Measurements from ENCODE around the gene DEDD. TPM values are rescaled to one million over a fixed set of nuclear protein-coding genes. Genes with fewer than 3 reads are reported as not detected.

DEDD gene
- total and polyA plus RNA-seq, 10 of the 15 experiments (the other 5 are each of a cell fraction or from before 2014, with no cell fraction given), result 13.6 to 33.9 (median 30.3) TPM

- TF ChIP-seq YY1 (IDR thresholded peaks at IDR 0.05; ENCODE audit: low read depth, low read length), result 0 out of 2 replicates have a peak, but pooled peaks have one; percentile 25
- TF ChIP-seq DPF2 (IDR thresholded peaks at IDR 0.05), result no peak
- TF ChIP-seq CREM (IDR thresholded peaks at IDR 0.05; ENCODE audit: low read depth), result peak; percentile 78
- no peak for TF ChIP-seq RB1 (IDR thresholded peaks at IDR 0.05; ENCODE audit: borderline replicate concordance)
- TF ChIP-seq ATF7 (IDR thresholded peaks at IDR 0.05; ENCODE audit: low read depth), result peak; percentile 57
- TF ChIP-seq, protein P1, sequence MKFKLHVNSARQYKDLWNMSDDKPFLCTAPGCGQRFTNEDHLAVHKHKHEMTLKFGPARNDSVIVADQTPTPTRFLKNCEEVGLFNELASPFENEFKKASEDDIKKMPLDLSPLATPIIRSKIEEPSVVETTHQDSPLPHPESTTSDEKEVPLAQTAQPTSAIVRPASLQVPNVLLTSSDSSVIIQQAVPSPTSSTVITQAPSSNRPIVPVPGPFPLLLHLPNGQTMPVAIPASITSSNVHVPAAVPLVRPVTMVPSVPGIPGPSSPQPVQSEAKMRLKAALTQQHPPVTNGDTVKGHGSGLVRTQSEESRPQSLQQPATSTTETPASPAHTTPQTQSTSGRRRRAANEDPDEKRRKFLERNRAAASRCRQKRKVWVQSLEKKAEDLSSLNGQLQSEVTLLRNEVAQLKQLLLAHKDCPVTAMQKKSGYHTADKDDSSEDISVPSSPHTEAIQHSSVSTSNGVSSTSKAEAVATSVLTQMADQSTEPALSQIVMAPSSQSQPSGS (IDR thresholded peaks at IDR 0.05; ENCODE audit: low read length), result no peak
- peak; percentile 19; the same call in 1 of the 2 replicates for TF ChIP-seq POLR2AphosphoS2 (IDR thresholded peaks at IDR 0.05; ENCODE audit: low read depth, low read length)
- TF ChIP-seq CHD2 (IDR thresholded peaks at IDR 0.05; ENCODE audit: borderline replicate concordance, low read depth, low read length), result no peak
- no peak for TF ChIP-seq TCF12 (IDR thresholded peaks at IDR 0.05; ENCODE audit: low read depth, low read length)
- TF ChIP-seq, protein P2, sequence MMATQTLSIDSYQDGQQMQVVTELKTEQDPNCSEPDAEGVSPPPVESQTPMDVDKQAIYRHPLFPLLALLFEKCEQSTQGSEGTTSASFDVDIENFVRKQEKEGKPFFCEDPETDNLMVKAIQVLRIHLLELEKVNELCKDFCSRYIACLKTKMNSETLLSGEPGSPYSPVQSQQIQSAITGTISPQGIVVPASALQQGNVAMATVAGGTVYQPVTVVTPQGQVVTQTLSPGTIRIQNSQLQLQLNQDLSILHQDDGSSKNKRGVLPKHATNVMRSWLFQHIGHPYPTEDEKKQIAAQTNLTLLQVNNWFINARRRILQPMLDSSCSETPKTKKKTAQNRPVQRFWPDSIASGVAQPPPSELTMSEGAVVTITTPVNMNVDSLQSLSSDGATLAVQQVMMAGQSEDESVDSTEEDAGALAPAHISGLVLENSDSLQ (IDR thresholded peaks at IDR 0.05), result 0 out of 2 replicates have a peak, but pooled peaks have one; percentile 16
- TF ChIP-seq, protein P3, sequence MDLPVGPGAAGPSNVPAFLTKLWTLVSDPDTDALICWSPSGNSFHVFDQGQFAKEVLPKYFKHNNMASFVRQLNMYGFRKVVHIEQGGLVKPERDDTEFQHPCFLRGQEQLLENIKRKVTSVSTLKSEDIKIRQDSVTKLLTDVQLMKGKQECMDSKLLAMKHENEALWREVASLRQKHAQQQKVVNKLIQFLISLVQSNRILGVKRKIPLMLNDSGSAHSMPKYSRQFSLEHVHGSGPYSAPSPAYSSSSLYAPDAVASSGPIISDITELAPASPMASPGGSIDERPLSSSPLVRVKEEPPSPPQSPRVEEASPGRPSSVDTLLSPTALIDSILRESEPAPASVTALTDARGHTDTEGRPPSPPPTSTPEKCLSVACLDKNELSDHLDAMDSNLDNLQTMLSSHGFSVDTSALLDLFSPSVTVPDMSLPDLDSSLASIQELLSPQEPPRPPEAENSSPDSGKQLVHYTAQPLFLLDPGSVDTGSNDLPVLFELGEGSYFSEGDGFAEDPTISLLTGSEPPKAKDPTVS (IDR thresholded peaks at IDR 0.05; ENCODE audit: low read depth, low read length), result no peak
- no peak for TF ChIP-seq SMAD1 (IDR thresholded peaks at IDR 0.05; ENCODE audit: low read depth, partially characterized antibody)
- TF ChIP-seq FOS (IDR thresholded peaks at IDR 0.05; ENCODE audit: borderline replicate concordance, extremely low read depth, insufficient read length), result no peak
- no peak for TF ChIP-seq MTA2 (IDR thresholded peaks at IDR 0.05; ENCODE audit: low read depth)
- TF ChIP-seq SPI1 (IDR thresholded peaks at IDR 0.05; ENCODE audit: borderline replicate concordance, insufficient read depth, low read depth, low read length), result no peak
- TF ChIP-seq FOXM1 (IDR thresholded peaks at IDR 0.05; ENCODE audit: low read depth, low read length), result no peak
- no peak for TF ChIP-seq RUNX3 (IDR thresholded peaks at IDR 0.05; ENCODE audit: low read length)
- TF ChIP-seq NBN (IDR thresholded peaks at IDR 0.05), result peak; percentile 58; the same call in 1 of the 2 replicates
- TF ChIP-seq NR2F1 (conservative IDR thresholded peaks at IDR 0.05), result no peak
- no peak for TF ChIP-seq GABPA (IDR thresholded peaks at IDR 0.05; ENCODE audit: low read depth)
- TF ChIP-seq POLR2A (IDR thresholded peaks at IDR 0.05; ENCODE audit: low read depth, low read length), result 0 out of 2 replicates have a peak, but pooled peaks have one; percentile 24
- TF ChIP-seq CBX5 (IDR thresholded peaks at IDR 0.05; ENCODE audit: low read depth), result no peak
These were observed 13.2 kb downstream of the DEDD start (continued) for GRCh38 chr1:161119092-161119903.

Measured in GM12878 (cell line).